DMS153 treated with DMSO at 0.1 percent for 48 hours (cell line): ENCODE data around the gene VGLL4.
"Not testable (repeated sequence)": the region's sequence is repeated elsewhere in the genome, so short reads cannot be mapped to it uniquely, and the experiment has no call there.

Experiments
- DNase-seq: peaks from one replicate; lab custom pipeline; 2025; ENCODE audit not compliant: unreplicated experiment; lab: John Stamatoyannopoulos, UW

VGLL4 gene

DNA sequence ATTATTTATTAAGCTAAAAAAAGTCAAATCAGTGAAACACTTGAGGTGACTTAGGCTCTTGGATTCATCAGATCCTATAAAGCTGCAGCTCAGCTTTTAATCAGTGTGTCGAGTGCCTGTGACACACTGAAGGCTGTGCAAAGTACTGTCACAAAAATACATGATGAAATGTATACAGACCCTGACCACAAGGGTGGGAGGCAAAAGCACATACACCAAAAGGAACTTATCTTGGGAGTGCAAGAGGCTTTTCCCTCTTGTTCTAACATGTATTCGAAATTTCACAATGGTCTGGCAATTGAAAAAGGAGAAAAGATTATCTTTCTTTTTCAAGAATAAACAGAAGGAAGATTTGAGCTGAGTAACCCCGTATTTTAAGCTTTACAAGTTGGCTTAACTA, 35.9 kb downstream of the VGLL4 start:
- DNase-seq, result no peak

DNA sequence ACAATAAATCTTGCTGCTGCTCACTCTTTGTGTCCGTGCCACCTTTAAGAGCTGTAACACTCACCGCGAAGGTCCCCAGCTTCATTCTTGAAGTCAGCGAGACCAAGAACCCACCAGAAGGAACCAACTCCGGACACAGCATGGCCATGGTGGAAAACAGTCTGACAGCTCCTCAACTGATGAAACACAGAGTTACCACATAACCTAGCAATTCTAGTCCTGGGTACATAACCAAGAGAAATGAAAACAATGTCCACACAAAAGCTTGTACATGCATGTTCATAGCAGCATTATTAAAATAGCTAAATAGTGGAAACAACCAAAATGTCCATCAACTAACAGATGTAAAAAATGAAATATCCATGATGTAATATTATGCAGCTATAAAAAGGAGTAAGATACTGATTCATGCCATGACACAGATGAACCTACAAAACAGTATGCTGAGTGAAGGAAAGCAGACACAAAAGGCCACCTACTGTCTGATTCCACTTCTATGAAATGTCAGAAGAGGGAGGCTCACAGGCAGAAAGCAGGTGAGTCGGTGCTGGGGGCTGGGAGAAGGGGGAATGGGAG, 36.8 kb downstream of the VGLL4 start:
- no peak for DNase-seq

DNA sequence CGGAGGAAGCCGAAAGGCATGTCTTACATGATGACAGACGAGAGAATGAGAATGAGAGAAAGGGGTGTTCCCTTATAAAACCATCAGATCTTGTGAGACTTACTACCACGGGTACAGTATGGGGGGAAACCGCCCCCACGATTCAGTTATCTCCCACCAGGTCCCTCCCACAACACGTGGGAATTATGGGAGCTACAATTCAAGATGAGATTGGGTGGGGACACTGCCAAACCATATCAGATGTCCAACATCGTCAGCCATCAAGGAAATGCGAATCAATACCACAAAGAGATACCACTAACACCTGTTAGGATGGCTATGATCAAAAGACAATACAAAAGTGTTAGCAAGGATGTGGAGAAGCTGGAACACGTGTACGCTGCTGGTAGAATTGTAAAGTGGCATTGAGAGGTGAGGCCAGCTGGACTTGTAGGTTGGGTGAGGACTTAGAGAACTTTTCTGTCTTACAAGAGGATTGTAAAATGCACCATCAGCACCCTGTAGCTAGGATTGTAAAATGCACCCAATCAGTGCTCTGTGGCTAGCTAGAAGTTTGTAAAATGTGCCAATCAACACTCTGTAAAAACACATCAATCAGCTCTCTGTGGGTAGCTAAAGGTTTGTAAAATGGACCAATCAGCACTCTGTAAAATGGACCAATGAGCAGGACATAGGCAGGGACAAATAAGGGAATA, 37.5 kb downstream of the VGLL4 start:
- no peak for DNase-seq

DNA sequence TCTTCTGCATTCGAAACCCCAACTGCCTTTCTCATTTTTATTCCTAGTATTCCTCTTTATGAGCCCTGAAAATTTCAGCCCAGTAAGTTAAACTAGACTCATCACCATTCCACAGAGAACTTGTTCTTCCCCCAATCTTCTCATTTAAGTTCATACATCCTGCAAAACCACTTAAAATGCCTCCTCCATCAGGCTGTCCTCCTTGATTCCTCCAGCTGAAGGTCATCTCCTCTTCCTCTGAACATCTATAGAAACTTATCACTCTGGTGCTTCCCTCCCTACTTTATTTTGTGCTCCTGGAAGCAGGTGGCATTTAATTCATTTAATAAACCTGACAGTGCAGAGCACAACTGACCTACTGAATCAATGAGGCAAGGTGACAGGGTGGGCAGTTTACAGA, 38.3 kb downstream of the VGLL4 start:
- DNase-seq, result no peak

DNA sequence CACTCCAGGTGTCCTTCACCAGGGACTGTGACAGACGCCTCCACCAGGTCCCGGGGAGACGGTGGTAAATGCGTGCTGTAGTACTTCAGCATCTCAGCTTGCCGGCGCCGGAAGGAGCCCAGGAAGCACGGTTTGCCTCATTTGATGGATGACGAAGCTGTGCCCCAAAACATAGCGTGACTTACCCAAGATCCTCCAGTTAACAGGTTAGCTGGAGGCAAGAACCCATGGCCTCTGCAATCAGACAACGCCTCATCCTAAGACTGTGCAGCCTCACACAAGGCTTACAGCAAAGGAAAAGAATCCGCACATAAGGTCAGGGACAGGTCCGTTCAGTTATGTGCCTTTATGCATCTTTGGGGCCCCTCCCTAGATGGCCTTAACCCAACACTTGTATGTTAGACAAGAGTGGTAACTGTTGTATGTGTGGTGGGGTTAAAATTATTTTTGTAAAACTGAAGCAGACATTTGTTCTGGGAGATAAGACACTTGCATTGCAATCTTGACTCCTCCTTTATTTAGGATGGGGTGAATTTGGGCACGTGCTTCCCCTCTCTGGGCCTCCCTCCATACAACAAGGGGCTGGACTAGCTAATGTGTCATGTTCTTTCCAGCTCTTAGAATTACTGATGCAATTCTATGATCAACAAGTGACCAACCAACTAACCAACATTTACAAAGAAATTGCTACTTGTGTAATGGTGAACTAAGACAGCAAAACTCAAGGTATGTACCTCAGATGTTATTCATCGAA, 39.4 kb downstream of the VGLL4 start:
- no peak for DNase-seq

DNA sequence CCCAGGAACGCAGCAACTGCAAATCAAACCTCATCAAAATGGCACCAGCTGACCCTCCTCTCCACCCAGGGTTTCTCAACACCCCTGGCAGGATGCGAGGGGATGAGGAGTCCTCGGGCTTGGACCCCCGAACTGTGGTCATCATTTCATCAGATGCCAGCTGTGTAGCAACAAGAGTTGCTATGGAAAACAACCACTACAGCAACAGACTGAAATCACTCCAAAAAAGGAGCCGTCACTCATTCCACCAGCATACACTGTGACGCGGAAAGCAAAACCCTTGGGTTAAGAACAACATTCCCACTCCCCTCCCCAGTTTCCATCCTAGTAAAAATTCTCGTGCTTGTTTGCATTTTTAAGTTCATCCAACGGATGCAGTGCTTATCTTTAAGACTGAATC, 40.1 kb downstream of the VGLL4 start:
- no peak for DNase-seq

DNA sequence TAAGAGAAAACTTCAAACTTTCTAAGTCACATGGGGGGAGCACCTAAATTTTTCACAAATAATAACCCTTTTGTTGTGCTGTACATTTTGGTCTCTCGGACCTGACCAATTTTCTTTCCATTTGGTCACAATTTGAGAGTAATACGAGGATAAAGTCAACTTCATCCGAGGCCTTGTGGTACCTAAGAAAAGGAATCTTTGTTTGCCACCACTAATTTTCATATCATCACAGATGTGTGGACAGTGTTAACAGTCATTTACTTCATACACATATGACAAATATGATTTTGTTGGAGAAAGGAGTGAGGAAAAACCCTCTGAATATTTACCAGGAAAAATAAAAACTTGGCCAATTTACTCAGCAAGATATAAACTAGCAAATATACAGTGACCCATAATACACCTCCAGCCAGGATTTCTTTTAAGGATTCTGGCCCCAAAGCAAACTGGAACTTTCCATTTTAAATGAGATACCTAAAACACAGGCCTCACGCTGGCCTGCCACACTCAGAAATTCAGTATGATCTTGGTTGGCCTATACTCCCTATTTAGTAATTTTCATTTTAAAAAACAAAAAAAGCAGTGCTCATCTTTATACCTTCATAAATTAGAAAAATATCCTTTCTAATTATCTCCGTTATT, 40.7 kb downstream of the VGLL4 start:
- no peak for DNase-seq

DNA sequence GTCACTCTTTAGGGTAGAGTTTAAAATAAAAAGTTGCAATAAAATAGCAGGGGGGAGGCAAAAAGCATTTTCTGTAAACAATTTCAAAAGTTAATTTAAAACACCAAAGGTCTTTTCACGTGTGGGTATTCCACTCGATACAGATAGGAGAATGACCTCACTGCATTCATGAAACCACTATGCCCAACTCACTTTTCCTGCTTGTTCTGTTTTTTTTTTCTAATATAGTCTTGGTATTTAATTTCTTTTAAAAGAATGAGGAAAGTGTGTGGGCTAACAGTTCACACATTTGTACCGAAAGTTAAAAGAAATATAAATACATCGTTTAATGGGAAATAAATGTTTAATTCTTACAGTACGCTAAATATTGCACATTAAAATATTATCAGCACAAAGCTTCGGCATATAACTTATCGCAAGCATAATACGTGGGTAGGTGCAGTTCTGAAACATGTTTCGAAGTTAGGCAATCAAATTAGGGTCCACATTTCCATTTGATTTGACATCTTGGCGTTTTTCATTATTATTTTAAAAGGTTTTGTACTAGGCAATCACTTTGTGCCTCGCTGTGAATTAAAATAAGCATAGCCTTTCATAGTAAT, 41.4 kb downstream of the VGLL4 start:
- no peak for DNase-seq

DNA sequence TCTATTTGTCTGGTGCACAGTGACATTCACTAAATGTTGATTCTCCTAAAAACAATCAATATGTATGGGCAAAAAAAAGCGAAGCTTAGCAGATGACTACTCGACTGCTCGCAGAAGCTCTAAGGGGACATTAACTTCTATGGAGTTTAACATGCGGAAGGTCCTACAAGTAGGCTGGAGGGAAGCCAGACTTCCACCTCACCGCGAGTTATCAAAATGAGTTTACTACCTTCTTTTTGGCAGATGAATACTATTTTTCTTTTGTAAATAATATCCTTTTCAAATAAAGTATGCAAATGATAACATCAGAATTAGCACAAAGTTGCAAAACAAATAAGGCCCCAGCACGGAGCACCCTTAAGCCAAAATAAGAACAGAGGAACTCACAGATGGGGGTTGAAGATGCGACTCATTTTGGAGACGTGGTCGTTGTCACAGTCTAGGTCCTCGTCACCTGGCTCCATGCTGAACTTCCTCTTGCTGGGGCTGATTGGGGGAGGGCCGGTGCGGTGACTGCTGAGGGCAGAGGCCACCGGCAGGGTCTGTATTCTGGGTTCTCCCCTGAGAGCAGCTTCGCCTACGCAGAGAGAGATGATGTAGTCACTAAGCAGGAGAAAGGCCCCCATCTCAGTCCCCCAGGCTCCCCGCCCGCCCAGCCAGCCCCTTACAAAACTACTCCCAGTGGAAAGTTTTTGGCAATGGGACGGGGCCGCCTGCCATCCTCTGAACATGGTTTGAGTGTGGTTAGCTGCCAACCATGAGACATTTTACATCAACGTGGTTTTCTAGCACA, 42.1 kb downstream of the VGLL4 start:
- DNase-seq, result no peak

DNA sequence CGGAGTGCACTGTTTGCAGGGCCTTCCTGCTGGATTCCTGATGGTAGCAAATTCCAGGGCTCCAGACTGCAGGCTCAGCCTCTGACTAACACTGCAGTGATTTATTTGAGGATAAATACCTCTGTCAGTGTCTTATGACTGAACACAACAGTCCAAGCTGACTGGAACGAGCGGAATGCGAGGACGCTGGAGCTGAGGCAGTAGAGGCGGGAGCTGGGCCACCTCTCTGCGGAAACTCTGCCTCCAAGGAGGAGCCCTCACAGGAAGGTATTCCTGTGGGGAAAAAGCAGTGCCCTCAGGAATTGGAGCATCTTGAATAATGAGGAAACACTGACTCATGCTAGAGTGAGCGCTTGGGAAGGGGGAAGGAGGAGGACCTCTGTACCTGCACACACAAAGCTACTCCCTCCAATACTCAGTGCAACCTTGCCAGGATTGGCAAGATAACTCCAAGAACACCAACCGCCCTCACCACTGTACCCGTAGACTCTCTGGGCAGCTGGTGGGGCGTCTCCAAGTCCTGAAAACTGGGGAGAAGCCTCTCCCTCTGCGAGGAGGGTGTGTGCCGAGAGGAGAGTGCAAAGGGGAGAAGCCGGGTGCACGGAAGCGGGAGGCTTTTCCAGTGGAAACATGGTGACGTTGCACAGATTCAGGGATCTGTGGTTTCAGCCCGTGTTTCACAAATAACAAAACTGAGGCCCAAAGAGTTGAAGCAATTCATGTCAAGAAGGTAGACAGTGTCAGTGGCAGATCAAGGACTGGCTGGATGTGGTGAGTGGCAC, 43.0 kb downstream of the VGLL4 start:
- no peak for DNase-seq

DNA sequence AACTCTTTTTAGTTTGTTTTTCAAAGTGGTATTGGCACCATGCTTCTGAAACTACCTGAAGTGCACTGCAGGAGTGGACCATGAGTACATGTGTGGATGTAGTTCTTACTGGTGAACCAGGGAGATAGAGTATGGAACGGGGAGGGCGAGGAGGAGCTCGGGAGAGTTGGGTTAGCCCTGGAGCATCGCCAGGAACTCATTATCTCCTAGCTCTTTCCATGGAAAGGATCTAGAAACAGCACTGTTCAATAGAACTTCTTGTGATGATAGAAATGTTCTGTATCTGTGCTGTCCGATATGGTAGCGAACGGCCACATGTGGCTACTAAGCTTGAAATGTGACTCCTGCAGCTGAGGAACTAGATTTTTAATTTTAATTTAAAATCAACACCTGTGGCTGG, 47.3 kb downstream of the VGLL4 start:
- DNase-seq, result no peak

DNA sequence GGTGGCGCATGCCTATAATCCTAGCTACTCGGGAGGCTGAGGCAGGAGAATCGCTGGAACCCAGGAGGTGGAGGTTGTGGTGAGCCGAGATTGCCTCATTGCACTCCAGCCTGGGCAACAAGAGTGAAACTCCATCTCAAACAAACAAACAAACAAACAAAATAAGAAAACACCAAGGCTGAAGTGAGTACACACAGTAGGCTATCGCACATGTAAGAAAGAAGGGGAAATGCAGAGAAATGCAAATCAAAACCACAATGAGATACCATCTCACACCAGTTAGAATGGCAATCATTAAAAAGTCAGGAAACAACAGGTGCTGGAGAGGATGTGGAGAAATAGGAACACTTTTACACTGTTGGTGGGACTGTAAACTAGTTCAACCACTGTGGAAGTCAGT, 48.7 kb downstream of the VGLL4 start:
- not testable (repeated sequence) for DNase-seq

DNA sequence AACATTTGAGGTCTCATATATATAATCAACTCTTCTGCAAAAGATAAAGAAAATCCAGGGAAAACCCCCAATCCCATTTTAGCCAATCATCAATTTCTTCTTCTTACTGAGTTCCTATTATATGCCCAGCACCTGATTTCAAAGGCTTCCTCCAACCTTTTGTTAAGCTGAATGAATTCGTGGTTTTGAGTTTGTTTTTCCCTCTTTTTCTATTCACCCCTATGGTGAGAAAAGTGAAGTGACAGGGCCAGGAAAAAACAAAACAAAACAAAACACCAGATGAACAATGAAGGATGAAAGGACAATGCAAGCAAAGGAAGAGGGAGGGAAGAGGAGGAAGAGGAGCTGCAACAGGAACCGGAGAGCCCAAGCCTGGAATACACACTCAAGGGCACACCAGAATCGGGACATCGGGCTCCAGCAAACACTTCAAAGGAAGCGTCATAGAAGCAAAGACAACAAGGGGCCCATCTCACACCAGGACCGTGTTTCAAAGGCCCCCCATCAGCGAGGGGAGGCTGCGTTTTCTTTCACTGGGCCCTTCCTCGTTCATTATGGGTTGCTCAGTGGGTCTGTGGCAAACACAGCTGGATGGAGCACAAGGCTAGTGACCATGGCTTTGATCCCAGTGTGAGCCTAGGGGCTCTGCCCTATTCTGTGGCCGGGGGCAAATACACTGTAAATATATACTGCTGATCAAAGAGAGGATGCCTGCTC, 50.2 kb downstream of the VGLL4 start:
- DNase-seq, result no peak

DNA sequence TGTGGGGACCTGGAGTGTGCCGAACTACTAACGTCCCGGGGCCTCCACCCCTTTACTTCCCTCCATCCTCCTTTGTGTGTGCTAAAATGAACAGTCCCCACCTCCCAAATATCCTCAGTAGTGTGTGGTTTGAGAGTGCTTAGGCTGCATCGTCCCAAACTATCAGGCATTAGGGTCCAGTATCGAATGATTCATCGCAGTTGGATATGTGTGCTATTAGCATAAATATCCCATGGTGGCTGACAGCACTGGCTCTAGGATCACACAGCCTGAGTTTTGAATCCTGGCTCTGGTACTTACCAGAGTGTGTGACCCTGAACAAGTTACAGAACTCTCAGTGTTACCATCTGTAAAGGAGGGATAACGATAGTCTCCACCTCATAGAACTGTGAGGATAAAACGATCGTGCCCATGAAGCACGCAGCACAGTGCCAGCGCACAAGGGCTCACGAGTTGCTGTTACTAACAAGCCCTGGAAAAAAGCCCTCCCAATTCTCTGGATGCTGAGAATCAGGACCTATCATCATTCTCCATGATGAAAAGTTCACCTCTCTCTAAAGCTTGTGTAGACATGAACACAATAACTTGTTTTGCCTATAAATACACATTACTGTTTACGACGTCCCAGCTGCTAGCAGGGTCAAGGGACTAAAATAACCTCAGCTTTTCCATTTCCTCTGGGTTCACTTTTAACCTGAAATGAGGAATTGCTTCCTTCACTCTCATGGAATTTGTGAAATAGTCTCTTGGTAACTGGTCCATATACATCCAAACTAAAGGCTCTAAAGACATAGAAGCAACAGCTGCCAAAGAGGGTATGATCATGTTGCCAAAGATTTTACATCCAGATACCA, 51.0 kb downstream of the VGLL4 start:
- no peak for DNase-seq

DNA sequence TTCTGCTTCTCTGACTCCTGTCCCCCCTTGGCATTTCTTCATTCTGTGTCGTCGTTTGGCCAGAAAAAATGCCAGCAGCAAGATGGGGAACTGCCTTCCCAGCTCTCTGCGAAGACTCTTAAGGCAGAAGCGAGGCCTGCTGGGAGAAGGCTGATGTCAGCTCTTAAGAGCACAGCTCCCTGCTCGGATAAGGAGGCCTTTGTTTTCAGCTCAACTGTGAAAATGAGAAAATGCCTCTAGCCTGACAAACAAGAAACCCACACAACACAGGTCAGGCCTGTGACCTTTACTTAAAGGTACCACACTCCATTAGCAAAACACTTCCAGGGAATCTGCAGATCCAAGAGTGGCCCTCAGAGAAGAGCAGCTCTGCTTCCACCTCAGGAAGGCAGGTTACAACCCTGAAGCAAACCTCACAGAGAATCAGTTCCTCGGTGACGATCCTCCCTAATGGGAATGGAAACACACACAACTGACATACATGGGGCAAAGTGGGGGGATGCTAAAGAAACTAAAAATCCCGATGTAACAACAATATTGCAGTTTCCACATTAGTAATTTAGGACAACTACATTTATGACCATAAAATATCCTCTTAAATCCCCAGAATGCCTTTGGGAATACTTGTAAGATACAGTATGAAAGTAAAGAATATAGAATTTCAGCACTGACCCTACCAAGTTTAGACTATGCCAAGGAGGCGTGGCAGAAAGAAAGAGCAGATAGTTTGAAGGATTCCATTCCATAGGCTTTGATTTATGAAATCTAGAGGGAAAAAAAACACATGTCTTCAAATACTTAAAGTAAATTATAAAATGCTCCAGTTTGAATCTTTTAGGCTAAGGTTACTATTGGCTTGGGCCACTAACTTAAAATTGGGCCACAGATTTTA, 52.1 kb downstream of the VGLL4 start:
- DNase-seq, result no peak

DNA sequence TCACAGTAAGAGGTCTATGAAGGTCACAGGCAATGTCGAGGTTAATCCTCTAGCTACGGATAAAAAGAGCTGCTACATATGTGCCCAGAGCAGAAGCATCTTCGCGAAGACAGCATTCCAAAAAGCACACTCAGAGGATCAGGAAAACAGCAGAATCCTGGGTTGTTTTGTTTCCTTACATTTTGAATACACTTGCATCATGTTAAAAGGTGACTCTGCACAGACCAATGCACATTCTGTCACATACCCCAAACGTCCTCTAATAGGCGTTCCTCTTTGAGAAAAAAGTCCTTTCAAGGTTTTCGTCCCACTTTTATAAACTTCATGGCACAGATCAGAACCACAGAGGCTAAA, 52.7 kb downstream of the VGLL4 start:
- DNase-seq, result no peak

DNA sequence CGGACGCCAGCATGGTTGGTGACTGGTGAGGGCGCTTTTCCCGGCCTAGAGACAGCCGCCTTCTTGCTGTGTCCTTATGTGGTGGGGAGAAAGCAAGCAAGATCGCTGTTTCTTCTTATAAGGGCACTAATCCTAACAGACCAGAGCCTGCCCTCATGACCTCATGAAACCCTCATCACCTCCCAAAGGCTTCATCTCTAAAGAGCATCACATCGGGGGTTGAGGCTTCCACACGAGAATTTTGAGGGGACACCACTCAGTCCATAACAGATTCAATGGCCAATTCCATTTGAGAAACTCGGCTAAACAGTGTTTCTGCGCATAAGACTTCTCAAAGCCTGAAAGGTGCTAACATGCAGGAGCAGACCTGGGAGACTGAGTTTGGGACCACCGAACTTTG, 54.0 kb downstream of the VGLL4 start:
- no peak for DNase-seq

DNA sequence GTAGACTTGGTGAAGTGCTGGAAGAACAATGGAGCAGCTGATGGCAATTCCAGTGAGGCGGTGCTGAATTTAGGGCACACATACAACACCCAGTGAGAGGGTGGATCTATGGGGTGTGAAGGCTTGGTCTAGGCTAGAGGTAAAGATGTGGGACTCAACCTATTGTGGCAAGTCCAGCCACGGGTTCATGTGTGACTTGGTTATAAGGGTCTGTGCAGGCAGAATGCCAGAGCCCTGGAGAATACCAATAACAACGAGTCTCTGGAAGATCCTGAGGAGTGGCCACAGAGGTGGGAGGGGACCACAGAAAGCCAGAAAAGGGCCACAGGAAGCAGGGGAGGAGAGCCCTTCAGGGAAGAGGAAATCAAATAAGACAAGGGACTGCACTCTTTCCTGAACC, 55.0 kb downstream of the VGLL4 start:
- no peak for DNase-seq
